HL-60 (cell line): ENCODE data around the gene C9orf50.

Experiments
- DNase-seq, 2 experiments: peaks; one replicate each; pipeline ENCODE4 v3.0.0-alpha.2; 2010 to 2020; ENCODE audit warnings: low read depth in 1 of 2, low spot score in 1 of 2
- H3K27ac ChIP-seq: fragments of 250-450 bp; sonication (Bioruptor Pico); replicated peaks from 2 replicates; pipeline ENCODE4 v1.5.1; 2020; ENCODE audit warnings: mild to moderate bottlenecking, moderate library complexity
- H3K27me3 ChIP-seq: fragments of 250-450 bp; sonication (Bioruptor Pico); 2 replicates; pipeline ENCODE4 v1.5.1; 2021; ENCODE audit warnings: mild to moderate bottlenecking, moderate library complexity; ENCODE audit not compliant: insufficient read depth, poor library complexity, severe bottlenecking
- H3K4me3 ChIP-seq: replicated peaks from 2 replicates; pipeline ENCODE4 v1.5.1; 2011; ENCODE audit warnings: mild to moderate bottlenecking, control low read depth, low read length; ENCODE audit not compliant: insufficient read depth
- GABPA ChIP-seq: IDR thresholded peaks from 2 replicates; pipeline ENCODE4 v1.6.1; 2012; ENCODE audit warnings: low read depth
- POLR2AphosphoS5 ChIP-seq: IDR thresholded peaks from 2 replicates; pipeline ENCODE4 v1.6.1; 2012; ENCODE audit warnings: low read depth
- SPI1 ChIP-seq: IDR thresholded peaks from 2 replicates; pipeline ENCODE4 v1.6.1; 2012; ENCODE audit warnings: low read depth, mild to moderate bottlenecking, borderline replicate concordance
- TF ChIP-seq, protein P1 (sequence below): IDR thresholded peaks from 2 replicates; pipeline ENCODE4 v1.6.1; 2012; ENCODE audit warnings: low read depth; ENCODE audit not compliant: insufficient replicate concordance
- TF ChIP-seq, protein P2 (sequence below): IDR thresholded peaks from one replicate; pipeline ENCODE4 v1.5.1; 2011; ENCODE audit warnings: low read length, control low read depth, inconsistent platforms; ENCODE audit not compliant: insufficient read depth

The C9orf50 gene

DNA sequence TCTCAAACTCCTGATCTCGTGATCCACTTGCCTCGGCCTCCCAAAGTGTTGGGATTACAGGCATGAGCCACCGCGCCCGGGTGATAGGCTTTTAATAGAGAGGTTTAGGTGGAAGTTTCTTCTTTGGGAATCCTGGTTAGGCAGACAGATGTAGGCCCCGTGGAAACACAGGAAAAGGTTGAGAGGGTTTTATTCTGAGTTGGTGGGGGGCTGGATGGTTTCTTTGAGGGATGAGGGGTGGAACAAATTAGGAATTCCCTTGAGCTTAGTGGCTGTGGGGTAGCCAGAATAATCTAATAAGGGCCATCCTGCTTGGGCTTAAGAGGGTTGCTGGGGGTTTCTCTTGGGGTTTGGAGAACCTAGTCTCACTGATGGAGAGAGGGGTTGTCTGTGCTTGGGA is 30.4 kb downstream of the C9orf50 start:
- TF ChIP-seq POLR2AphosphoS5 (no peak), GABPA (no peak), SPI1 (no peak)
- TF ChIP-seq, protein P1, sequence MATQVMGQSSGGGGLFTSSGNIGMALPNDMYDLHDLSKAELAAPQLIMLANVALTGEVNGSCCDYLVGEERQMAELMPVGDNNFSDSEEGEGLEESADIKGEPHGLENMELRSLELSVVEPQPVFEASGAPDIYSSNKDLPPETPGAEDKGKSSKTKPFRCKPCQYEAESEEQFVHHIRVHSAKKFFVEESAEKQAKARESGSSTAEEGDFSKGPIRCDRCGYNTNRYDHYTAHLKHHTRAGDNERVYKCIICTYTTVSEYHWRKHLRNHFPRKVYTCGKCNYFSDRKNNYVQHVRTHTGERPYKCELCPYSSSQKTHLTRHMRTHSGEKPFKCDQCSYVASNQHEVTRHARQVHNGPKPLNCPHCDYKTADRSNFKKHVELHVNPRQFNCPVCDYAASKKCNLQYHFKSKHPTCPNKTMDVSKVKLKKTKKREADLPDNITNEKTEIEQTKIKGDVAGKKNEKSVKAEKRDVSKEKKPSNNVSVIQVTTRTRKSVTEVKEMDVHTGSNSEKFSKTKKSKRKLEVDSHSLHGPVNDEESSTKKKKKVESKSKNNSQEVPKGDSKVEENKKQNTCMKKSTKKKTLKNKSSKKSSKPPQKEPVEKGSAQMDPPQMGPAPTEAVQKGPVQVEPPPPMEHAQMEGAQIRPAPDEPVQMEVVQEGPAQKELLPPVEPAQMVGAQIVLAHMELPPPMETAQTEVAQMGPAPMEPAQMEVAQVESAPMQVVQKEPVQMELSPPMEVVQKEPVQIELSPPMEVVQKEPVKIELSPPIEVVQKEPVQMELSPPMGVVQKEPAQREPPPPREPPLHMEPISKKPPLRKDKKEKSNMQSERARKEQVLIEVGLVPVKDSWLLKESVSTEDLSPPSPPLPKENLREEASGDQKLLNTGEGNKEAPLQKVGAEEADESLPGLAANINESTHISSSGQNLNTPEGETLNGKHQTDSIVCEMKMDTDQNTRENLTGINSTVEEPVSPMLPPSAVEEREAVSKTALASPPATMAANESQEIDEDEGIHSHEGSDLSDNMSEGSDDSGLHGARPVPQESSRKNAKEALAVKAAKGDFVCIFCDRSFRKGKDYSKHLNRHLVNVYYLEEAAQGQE: no peak
- TF ChIP-seq, protein P2, sequence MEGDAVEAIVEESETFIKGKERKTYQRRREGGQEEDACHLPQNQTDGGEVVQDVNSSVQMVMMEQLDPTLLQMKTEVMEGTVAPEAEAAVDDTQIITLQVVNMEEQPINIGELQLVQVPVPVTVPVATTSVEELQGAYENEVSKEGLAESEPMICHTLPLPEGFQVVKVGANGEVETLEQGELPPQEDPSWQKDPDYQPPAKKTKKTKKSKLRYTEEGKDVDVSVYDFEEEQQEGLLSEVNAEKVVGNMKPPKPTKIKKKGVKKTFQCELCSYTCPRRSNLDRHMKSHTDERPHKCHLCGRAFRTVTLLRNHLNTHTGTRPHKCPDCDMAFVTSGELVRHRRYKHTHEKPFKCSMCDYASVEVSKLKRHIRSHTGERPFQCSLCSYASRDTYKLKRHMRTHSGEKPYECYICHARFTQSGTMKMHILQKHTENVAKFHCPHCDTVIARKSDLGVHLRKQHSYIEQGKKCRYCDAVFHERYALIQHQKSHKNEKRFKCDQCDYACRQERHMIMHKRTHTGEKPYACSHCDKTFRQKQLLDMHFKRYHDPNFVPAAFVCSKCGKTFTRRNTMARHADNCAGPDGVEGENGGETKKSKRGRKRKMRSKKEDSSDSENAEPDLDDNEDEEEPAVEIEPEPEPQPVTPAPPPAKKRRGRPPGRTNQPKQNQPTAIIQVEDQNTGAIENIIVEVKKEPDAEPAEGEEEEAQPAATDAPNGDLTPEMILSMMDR: no peak
- no peak overlapping the region for H3K27ac ChIP-seq
- H3K4me3 ChIP-seq: no peak overlapping the region
- no peaks in the 10 kb centered on the region for H3K27me3 ChIP-seq
- DNase-seq: no peak

DNA sequence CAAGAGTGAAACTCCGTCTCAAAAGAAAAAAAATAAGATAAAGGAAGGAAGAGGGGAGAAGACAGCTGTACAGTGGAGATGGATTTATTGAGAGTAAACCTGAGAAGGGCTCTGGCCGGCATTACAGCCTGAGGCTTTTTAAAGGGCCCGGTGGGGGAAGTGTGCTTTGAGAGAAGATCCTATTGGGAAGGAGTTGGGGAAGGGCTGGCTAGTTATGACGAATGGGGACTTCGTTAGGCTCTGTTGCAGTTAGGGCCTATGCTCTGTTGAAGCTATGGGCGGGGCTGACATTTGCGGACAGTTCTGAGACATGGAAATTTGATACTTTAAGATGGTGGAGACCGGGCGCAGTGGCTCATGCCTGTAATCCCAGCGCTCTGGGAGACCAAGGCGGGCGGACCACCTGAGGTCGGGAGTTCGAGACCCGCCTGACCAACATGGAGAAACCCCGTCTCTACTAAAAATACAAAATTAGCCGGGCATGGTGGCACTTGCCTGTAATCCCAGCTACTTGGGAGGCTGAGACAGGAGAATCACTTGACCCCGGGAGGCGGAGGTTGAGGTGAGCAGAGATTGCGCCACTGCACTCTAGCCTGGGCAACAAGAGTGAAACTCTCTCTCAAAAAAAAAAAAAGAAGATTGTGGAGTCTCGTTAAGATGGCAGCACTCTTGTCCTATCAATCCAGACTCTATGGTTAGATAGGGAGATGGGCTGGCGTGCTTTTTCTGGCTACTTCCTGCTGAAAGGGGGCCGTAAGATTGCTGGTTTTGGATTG is 33.2 kb downstream of the C9orf50 start:
- TF ChIP-seq, protein P1: no peak
- TF ChIP-seq, protein P2: no peak
- TF ChIP-seq GABPA (no peak), POLR2AphosphoS5 (no peak), SPI1 (no peak)
- Histone ChIP-seq H3K27me3 (no peaks in the 10 kb centered on the region), H3K4me3 (no peak overlapping the region), H3K27ac (no peak overlapping the region)
- DNase-seq: no peak

DNA sequence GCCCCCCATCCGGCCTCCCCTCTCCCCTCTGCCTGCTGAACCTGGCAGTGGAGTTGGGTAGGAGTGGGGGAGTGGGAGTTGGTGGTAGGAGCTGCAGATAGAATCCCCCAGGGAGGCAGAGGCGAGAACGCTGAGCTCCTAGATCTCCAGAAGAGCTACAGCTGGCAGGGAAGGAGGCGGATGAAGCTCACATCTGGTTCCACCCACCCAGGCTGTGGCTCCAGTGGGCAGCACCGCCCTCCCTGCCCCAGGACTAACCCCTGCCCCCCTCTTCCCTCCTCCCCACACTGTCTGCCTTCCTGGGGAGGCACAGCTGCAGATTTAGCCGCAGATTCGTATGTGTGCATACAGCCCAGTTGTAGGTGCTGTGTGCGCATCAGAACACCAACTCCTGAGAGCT is 34.2 kb downstream of the C9orf50 start:
- Histone ChIP-seq H3K27ac (no peak overlapping the region), H3K27me3 (no peaks in the 10 kb centered on the region), H3K4me3 (no peak overlapping the region)
- no peak for DNase-seq
- TF ChIP-seq SPI1 (no peak), POLR2AphosphoS5 (no peak), GABPA (no peak)
- TF ChIP-seq, protein P1: no peak
- TF ChIP-seq, protein P2: no peak
